ENCODE measurements around the gene PGLYRP2.

GRCh38 chr19:15508035-15508710, 28.9 kb upstream of the PGLYRP2 start, which contains the start of gene CYP4F22:
- no peak for TF ChIP-seq CTCF (IDR thresholded peaks at IDR 0.05)
- TF ChIP-seq POLR2AphosphoS5 (IDR thresholded peaks at IDR 0.05), result no peak

Data from prostate gland (tissue), 2 donors.